ENCODE data around the gene HHAT. TPM values are rescaled to one million over a fixed set of nuclear protein-coding genes. Genes with fewer than 3 reads are reported as not detected.
A peak's percentile ranks its signal among the peaks of the same experiment; 100 is the strongest.

HHAT gene
- total RNA-seq, 4 donors from 2014 or later: 3.4 to 5.2 (median 4.0) TPM

GRCh38 chr1:210361665-210362064 lies 33.0 kb downstream of the HHAT start:
- intact Hi-C loops (cut with DNase I): no loop called here
- Histone ChIP-seq H3K4me3 (no peak overlapping the region), H3K9me3 (no peaks in the 10 kb centered on the region), H3K4me1 (peaks cover 13 to 54% (median 20%) of the 10 kb centered on the region in 3 donors), H3K27ac (no peak overlapping the region), H3K36me3 (no peaks in the 10 kb centered on the region), H3K27me3 (no peaks in the 10 kb centered on the region)
- WGBS, 2 donors: 89 to 93% methylated on average over 4 of the region's 4 CpGs
- TF ChIP-seq, protein P1, sequence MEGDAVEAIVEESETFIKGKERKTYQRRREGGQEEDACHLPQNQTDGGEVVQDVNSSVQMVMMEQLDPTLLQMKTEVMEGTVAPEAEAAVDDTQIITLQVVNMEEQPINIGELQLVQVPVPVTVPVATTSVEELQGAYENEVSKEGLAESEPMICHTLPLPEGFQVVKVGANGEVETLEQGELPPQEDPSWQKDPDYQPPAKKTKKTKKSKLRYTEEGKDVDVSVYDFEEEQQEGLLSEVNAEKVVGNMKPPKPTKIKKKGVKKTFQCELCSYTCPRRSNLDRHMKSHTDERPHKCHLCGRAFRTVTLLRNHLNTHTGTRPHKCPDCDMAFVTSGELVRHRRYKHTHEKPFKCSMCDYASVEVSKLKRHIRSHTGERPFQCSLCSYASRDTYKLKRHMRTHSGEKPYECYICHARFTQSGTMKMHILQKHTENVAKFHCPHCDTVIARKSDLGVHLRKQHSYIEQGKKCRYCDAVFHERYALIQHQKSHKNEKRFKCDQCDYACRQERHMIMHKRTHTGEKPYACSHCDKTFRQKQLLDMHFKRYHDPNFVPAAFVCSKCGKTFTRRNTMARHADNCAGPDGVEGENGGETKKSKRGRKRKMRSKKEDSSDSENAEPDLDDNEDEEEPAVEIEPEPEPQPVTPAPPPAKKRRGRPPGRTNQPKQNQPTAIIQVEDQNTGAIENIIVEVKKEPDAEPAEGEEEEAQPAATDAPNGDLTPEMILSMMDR (IDR thresholded peaks at IDR 0.05): no peak
- TF ChIP-seq POLR2A (IDR thresholded peaks at IDR 0.05): no peak
- DNase-seq: no peak

- Histone ChIP-seq H3K27me3 (no peaks in the 10 kb centered on the region), H3K4me1 (peaks cover 13 to 59% (median 20%) of the 10 kb centered on the region in 3 donors), H3K36me3 (no peaks in the 10 kb centered on the region), H3K27ac (peak overlapping the region in 2 of 4 donors; percentile 27 to 35), H3K4me3 (no peak overlapping the region), H3K9me3 (no peaks in the 10 kb centered on the region)
- 60 to 61% methylated on average over 4 of the region's 4 CpGs for WGBS, 2 donors
- DNase-seq: no peak
- intact Hi-C loops (cut with DNase I): no loop called here
- TF ChIP-seq, protein P1 (IDR thresholded peaks at IDR 0.05): no peak
- TF ChIP-seq POLR2A (IDR thresholded peaks at IDR 0.05): no peak
Observed at GRCh38 chr1:210362526-210362925, 33.8 kb downstream of the HHAT start.

DNA sequence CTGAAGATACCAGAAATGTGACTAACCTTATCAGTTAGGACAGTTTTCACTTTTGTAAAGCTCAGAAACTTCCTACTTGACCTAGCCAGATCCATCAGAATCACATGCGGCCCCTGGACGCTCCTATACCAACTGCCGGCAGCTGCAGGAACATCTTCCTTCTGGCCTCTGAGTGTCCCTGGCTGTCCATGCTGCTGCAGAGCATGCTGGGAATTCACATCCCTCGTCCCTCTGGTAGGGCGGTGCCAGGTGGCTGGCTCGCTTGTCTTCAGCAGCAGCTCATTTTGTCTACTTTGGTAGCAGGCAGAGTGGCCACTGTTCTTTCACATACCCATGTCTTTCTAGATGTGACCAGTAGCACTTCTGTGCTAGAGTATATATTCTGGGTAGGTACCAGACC lies 34.4 kb downstream of the HHAT start:
- no peak for DNase-seq

GRCh38 chr1:210364479-210364878 lies 35.8 kb downstream of the HHAT start:
- DNase-seq: no peak

More for the DNA sequence above, 34.4 kb downstream of the HHAT start:
- TF ChIP-seq, protein P1 (IDR thresholded peaks at IDR 0.05): no peak
- TF ChIP-seq POLR2A (IDR thresholded peaks at IDR 0.05): no peak
- Histone ChIP-seq H3K4me3 (no peak overlapping the region), H3K36me3 (no peaks in the 10 kb centered on the region), H3K27me3 (no peaks in the 10 kb centered on the region), H3K4me1 (peaks cover 13 to 59% (median 20%) of the 10 kb centered on the region in 3 donors), H3K27ac (peak overlapping the region in 3 of 4 donors; percentile 27 to 35 (median 32)), H3K9me3 (no peaks in the 10 kb centered on the region)
- WGBS, 2 donors: 70 to 75% methylated on average over 3 to 6 of the region's 6 CpGs
- intact Hi-C loops (cut with DNase I): no loop called here

DNA sequence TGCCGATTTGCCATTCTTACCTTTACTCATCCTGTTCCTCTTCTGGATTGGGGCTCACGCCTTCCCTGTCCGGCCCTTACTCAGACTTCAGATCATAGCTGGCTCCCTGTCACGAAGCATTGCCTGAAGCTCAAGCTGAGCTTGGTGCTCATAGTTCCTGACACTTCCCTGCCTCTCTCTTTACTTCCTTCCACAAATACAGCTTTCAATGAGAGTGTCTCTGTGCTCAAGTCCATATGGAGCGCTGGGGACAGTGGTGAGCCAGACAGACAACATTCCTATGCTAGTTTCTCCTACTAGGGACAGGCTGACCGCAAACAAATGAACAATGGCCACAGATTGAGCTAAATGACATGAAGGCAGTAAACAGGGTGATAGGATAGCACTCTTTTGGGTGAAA lies 38.1 kb downstream of the HHAT start:
- H3K27ac ChIP-seq: no peak overlapping the region
- no peaks in the 10 kb centered on the region for H3K36me3 ChIP-seq
- peaks cover 7 to 48% (median 17%) of the 10 kb centered on the region in 3 donors for H3K4me1 ChIP-seq
- H3K4me3 ChIP-seq: no peak overlapping the region
- H3K9me3 ChIP-seq: no peaks in the 10 kb centered on the region
- TF ChIP-seq POLR2A (IDR thresholded peaks at IDR 0.05): no peak
- TF ChIP-seq, protein P1 (IDR thresholded peaks at IDR 0.05): no peak
- DNase-seq: no peak
- 68 to 85% methylated on average over 6 of the region's 6 CpGs for WGBS, 2 donors
- intact Hi-C loops (cut with DNase I): no loop called here
- no peaks in the 10 kb centered on the region for H3K27me3 ChIP-seq

More at GRCh38 chr1:210364479-210364878, 35.8 kb downstream of the HHAT start:
- TF ChIP-seq POLR2A (IDR thresholded peaks at IDR 0.05): no peak
- TF ChIP-seq, protein P1 (IDR thresholded peaks at IDR 0.05): no peak
- Histone ChIP-seq H3K9me3 (no peaks in the 10 kb centered on the region), H3K4me1 (peaks cover 13 to 59% (median 20%) of the 10 kb centered on the region in 3 donors), H3K27ac (peak overlapping the region in 3 of 4 donors; percentile 18 to 51 (median 32)), H3K36me3 (no peaks in the 10 kb centered on the region), H3K4me3 (no peak overlapping the region), H3K27me3 (no peaks in the 10 kb centered on the region)
- 42 to 45% methylated on average over 5 of the region's 5 CpGs for WGBS, 2 donors
- intact Hi-C loops (cut with DNase I): no loop called here

All from esophagus squamous epithelium (tissue), 5 donors.